Epidermal melanocyte (primary cell): ENCODE measurements around the gene RRAS2.
"Not testable (repeated sequence)": the region's sequence is repeated elsewhere in the genome, so short reads cannot be mapped to it uniquely, and the experiment has no call there.

Source experiments
- DNase-seq: peaks from one replicate; pipeline ENCODE4 v3.0.0; 2011; ENCODE audit warnings: low spot score; ENCODE audit not compliant: insufficient read length

The RRAS2 gene

DNA sequence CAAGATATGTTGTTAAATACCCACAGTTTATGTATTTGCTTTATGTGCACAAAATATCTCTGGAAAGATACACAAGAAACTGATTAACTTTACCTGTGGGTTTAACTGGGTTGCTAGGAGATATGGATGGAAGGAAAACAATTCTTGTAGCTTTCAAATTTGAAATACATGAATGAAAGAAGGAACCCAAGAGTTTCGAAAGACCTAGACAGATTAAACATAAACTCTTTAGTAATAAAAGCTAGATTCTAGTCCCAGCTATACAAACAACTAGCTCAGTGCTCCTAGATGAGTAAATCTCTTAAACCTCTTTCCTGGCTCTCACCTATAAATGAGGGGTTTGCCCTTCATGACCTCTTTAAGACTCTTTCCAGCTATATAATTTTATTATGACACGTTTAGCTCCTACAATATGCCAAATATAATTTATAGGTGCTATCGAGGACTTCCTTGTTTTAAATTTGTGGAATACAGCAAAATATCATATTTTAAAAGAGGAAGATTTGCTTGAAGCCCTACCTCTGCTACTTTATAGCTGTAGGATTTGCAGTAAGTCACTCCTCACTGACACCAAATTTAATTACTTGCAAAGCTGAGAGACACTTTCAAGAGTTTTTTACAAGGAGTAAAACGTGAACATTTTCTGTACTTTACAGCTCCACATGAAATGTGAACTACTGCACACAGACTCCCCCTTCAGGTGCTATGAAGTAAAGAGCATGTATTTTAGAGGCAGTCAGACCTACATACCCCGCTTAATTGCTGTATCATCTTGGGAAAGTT is 50.7 kb downstream of the RRAS2 start:
- DNase-seq, result peak; percentile 32

DNA sequence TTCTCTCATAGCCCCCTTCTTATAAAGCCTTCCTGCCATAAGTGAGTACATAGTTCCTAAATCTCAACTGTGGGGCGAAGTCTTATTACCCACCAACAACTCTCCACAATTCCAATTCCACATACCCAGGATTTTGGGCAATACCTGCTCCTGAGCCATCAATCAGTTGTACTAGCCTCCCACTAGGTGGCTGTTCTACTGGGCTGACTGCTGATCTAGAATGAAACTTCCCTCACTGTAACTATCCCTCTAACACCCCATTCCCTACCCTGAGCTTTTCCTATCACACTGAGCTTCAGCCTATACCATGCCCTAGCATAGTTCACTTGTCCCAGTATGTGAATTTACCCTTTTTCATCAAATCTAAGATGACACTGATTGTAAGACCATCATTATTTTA is 52.5 kb downstream of the RRAS2 start:
- DNase-seq, result no peak

DNA sequence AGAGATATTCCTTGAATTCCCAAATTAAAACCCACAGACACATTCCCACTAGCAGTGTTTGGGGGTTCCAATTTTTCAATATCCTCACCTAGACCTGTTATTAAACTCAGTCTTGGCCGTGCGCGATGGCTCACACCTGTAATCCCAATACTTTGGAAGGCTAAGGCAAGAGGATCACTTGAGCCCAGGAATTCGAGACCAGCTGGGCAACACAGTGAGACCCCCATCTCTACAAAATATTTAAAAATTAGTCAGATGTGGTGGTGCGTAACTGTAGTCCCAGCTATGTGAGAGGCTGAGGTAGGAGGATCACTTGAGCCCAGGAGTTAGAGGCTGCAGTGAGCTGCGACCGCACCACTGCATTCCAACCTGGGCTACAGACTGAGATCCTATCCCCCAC is 53.3 kb downstream of the RRAS2 start:
- DNase-seq, result no peak

DNA sequence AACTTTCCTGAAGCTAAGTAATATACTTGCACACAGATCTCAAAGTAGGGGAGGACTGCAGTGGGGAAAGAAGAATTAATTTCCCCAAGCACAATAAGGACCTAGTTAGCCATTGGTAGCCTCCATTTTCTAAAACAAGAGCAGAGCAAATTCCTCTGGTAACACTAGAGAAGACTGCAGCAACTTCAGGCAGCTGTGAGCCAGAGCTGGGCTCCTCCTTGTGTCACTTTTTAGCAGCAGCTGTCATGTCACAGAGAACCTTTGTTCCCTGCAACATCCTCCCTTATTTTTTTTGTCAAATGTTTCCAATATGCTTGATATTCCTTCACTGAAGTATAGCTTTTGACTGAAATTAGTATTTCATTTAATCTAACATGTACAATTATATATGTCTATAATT is 54.4 kb downstream of the RRAS2 start:
- DNase-seq, result no peak

DNA sequence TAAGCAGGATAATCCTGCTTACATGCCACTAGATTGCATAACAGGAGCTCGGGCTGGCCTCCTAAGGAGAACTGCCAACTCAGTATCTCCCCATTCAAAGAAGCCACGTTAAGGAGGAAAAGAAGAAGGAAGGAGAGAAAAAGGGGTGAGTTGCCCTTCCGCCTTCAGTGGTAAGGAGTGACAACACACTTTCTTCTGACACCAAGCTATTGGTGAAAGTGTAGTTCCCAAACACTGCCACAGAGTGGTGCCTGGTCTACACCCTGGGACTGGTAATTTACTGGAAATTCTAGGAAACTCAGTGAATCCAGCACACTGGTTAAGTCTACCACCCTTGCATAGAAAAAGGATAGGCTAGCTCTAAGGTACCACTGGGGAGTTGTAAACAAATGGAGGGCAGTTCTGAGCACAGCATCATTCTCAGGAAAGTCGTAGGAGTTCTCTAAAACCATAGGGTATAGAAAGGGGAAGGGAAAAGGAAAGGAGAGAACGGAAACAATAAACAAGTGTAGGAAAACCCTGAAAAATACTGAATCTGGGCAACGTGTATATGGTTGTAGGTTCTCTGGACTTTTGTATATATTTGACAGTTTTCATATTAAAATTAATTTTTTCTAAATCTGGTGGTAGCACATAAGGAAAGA is 58.2 kb downstream of the RRAS2 start:
- DNase-seq, result peak; percentile 78

DNA sequence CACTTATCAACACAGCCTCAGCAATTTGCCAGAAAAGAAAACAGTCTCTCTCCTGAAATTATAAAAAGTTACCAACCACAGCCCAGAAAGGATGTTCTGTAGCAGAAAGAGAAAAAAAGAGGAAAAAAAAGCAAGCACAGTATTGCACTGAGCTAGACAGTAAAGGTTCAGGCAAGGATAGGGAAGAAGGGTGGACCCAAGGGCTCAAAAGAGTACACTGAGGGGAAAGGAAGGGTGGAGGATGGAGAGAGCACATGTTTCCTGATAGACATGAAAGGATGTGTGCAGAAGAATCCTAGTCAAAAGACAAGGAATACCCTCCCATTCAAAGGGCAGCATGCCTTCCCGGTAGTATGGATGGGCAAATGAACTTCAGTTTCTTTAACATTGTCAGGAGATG is 59.1 kb downstream of the RRAS2 start:
- no peak for DNase-seq

DNA sequence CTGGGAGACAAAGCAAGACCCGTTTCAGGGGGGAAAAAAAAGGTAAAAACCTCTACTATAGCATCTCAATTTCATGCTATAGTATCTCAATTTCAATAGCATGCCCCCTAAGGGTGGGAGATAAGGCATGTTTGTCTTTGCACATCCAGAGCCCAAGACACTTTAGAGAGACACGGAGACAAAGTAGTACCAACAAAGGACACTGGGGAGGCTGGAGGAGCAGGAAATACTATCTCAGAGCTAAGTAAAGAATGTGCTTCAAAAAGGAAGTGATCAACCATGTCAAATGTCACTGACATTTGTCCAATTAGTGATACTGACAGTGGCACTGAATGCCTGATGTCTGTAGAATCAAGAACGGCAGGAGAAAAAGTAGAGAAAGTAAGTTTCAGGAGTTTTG is 68.6 kb downstream of the RRAS2 start:
- no peak for DNase-seq

DNA sequence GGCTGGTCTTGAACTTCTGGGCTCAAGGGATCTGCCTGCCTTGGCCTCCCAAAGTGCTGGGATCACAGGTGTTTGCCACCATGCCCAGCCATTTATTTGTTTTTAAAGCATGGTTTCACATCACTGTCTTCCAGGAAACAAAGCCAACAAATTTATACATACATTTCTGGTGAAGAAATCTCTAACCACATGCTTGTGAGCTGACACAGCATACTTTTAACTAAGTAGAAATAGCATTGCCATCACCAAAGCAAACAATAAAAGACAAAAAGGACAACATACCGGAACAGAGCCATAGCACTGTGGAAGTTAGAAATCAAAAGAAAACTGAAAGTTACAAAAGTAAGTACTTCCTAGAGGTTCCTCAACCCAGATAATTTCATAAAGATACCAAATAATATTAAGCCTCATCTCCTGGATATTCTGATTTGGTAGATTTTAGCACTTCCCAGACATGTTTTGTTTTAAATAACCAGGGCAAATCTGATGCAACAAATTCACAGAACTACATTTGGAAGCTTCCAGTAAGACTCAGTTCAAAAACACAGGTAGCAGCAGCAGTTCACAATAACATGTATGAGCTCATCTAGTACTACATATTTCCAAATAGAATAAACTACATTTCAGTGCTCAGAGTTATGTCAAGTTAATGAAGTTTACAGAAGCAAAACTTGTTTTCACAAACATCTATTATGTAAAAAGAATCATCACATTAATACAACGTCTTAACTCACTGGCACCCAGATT is 70.6 kb downstream of the RRAS2 start:
- no peak for DNase-seq

DNA sequence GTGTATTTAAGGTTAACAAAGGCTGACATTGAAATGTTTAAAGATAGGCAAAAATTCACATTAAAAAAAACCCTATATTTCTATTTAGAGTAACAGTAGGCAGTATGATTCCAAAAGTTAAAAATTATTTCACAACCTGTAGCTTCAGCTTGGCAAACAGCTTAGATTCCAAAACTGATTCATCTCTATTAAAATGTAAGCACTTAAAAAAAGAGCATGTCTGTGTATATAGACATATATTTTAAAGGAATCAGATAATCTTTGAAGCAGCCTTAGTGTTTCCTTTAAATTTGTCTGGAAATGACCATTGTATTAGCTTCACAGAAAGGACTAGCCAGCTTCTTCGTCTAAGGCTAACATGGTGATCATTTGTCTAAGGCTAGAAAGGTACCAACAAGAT is 80.1 kb downstream of the RRAS2 start:
- DNase-seq, result not testable (repeated sequence)

DNA sequence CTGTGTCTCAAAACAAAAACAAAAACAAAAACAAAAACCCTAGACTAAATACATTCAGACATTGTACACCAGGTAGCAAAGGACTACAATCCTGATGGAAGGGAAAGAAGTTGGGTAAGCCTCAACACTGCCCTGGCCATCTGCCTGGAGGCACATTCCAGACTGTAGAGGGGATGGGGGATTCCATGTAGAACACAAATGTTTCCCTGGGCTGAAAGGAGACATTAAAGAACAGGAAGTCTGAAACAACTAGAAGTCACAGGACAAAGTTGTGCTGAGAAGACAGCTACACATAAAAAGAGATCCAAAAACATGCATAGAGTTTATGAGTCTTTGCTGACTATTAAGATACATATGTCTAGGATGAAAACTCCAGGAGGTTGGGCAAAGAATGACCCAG is 83.9 kb downstream of the RRAS2 start:
- peak; percentile 45 for DNase-seq

DNA sequence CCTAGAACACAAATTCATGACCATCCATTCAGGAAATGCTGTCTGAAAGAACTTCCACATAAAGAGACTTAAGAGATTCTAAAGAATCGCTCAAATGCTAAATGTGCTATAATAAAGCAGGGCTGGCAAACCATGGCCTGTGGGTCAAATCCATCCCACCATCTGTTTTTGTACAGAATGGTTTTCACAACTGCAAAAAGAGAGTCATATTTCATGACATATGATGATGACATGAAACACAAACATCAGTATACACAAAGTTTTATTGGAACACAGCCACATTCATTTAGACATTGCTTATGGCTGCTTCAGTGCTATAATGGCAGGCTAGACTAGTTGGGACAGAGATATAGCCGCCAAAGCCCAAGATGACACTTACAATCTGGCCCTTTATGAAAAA is 85.1 kb downstream of the RRAS2 start:
- DNase-seq, result no peak

DNA sequence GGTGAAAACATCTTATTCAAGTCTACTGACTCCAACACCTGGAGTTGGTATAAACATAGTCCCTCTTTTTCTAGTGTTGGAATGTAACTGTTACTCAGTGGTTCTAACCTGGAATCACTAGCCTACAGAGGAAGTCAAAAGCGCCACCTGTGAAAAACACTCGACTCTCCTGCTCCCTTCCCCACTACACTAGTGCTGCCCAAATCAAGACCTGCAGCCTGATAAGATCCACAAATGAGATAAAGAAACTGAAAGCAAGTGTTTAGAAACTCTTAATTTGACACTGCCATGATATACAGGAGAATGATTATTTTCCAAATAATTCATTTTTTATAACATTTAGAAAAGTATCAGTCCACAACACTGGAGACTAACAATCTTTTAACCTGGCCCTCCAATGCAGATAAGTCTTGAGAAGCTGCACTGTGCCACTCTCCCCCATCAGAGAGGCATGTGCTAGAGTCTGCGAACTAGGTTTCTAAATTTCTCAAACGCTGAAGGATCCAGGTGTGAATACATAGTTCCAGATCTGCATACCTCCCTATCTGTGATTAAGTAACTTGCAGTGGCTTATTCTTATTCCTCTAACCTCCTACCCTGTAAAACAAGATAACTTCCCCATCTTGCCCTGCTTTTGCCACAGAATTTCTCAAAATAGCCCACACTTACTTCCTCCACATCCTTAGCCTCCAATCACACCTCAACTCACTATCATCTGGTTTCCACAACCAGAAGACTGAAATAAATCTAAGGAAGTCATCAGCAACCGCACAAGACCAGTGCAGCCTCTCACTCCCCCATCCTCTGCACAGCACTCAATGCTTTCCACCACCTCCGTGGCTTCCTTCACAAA is 88.1 kb downstream of the RRAS2 start:
- DNase-seq, result no peak

DNA sequence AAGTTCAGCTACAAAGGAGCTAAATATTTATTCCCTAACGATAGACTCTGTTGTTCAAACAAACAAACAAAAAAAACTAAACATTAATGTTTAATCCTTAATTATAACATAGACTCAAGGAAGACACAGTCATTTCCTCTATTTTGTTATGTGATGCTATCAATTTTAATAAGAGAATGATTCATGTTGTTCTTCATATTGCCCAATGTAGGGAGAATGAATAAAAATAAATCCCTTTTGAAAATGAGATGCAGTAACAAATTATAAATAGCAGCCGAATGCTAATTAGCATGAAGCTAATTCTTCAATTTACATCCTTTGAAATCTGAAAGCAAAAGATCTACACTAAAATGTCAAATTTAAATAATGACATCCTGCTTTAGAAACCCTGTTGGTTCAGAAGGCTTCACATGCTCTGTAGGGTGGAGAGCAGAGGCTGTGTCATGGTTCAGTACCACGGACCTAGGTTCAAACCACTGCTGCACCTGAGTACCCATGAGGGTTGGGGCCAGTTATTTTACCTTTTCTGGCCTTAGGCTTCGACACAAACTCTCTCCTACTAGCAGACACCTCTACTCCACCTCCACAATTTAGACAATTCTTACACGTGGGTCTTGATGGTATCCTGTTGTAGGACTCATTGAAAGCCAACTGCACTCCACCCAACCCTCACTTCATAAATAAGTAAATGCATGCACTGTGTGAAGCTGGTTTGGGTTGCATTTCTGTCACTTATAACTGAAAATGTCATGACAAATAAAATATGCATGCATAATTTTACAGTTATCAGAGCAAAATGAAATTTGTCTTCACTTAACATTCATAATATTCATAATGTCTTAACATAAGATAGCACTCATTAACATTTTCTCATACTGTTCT is 89.0 kb downstream of the RRAS2 start:
- DNase-seq, result no peak

DNA sequence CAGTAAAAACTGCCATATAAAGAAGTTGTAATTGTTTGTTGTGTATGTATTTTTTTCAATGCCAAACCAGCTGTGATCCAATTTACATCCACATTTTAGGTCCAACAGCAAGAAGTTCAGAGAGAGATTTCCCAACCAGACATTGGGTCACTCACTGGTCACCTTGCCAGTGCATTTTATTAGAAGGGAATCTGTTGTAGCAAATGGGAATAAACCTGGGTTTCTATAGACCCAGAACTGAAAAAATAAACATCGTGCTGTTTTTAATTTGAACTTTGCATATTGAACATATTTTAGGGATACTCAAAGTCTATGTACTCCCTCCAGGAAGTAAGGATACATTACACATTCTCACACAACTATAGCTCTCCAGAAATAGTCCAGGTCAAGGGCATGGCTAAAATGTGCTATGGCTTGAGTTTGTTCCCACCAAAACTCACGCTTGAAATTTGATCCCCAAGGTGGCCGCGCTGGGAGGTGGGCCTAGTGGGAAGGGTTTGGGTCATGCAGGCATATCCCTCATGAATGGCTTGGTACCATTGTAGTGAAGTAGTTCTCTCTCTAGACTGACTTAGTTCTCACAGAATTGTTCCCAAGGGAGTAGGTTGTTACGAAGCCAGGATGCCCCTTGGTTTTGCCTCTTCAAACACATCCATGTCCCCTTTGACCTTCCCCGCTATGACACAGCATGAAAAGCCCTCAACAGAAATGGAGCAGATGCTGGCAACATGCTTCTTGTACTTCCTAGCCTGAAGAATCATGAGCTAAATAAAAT is 90.9 kb downstream of the RRAS2 start:
- DNase-seq, result no peak

DNA sequence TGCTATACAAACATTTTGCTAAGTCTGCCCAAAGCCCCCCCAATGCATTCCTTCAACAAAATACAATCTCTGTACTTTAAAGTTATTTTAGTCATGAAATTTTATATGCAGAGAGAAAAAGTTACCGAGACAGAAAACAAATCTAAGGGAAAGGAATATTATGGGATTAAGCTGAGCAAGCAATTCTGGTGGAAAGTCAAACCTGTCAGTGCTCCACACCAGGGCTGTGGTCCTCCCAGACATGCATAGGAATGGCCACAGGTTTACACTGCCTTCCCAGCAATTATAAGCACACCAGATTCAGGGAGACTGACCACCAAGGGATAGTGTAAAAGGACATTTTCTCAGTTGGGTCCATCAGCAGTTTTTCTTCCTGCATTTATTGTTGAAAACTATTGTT is 92.4 kb downstream of the RRAS2 start:
- no peak for DNase-seq

DNA sequence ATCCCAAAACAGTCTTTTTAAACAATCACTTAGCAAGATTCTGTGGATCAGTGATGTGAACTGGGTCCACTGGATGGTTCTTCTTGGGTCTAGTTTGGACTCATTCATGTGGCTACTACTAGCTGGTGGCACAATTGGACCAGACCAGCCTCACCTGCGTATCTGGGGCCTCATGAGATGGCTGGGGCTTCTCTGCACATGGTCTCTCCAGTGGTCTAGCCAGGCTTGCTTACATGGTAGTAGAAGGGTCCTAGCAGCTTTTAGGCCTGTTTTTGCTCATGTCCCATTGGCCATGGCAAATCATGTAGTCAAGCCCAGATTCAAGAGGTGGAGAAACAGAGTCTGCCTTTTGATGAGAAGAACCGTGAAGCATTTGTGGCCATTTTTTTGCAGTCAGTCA is 94.0 kb downstream of the RRAS2 start:
- DNase-seq, result no peak

DNA sequence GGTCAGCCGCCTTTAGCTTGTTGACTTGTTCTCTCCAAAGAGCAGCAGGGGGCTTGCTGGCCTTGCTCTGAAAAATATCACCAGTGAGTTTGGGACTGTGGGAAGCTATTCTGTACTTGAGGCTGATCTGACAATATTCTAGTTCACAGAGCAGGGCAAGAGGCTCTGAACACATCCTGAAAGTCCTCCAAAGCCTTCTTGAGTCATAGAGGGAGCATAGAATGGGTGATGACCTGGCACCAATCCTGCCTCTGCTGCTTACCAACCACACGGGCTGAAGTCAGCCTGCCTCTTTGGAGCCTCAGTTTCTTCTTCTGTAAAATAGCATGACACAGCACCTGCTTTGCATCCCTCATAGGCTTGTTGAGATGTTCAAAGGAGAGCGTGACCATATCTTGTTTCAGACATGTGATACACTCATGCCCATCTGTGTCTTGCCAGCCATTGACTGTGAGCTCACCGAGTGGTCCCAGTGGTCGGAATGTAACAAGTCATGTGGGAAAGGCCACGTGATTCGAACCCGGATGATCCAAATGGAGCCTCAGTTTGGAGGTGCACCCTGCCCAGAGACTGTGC is 96.6 kb downstream of the RRAS2 start:
- DNase-seq, result no peak

DNA sequence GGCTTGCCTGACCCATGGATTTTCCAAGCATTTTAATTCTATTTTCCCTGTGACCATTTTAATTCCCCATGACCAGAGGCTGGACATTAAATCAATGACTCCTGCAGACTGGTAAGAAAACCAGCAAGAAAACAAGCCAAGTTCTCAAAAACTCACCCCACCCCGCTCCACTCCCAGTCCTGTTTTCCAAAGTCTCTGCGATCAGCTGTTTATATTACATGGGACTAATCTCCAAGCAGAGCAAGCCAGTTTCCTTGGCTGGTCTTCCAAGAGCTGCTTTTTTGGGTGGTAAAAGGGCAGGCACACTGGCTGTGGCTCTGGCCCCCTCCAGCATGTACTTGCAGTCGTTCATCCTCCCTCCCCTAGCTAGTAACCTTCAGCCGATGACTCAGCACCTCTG is 97.9 kb downstream of the RRAS2 start:
- no peak for DNase-seq

DNA sequence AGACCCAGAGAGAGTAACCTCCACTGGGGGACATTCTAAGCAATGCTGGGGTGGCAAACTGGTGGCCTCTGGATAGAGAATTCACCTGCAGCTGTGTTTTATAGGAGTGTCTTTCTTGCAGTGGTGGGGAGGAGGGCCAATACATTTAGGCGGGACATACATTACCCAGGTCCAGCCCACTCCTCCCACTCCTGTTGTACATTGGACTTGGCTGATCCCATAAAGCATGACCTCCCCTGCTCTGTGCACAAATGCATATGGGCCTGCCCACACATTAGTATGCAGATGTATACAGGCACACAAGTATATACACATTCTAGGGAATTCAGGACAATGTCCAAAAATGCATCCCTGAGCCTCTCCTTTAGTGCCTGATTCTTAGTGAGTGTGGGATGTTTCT is 99.1 kb downstream of the RRAS2 start:
- no peak for DNase-seq
